Activated T-helper 17 cell treated with anti-CD3 and anti-CD28 coated beads, Interleukin-2, amount 50 U/mL, for 72 hours (primary cell): ENCODE measurements around the gene FRMD3. TPM values are rescaled to one million over a fixed set of nuclear protein-coding genes. Genes with fewer than 3 reads are reported as not detected.

Source experiments
- ATAC-seq: fragments of 150-1000 bp; cut with Tn5 transposase; replicated peaks from 2 replicates; pipeline ENCODE4 v1.10.0; 2021; ENCODE audit warnings: mild to moderate bottlenecking, moderate library complexity
- H3K27ac Mint-ChIP-seq: one replicate; pipeline ENCODE4 v1.8.0; 2022; ENCODE audit warnings: mixed read lengths
- H3K27me3 Mint-ChIP-seq: one replicate; pipeline ENCODE4 v1.8.0; 2022; ENCODE audit warnings: mixed read lengths
- H3K36me3 Mint-ChIP-seq: one replicate; pipeline ENCODE4 v1.8.0; 2022; ENCODE audit warnings: low read depth, mild to moderate bottlenecking, mixed read lengths
- H3K4me1 Mint-ChIP-seq: one replicate; pipeline ENCODE4 v1.8.0; 2022; ENCODE audit warnings: mixed read lengths
- H3K4me3 Mint-ChIP-seq: one replicate; pipeline ENCODE4 v1.8.0; 2022; ENCODE audit warnings: mild to moderate bottlenecking, mixed read lengths
- H3K9me3 Mint-ChIP-seq: one replicate; pipeline ENCODE4 v1.8.0; 2022; ENCODE audit warnings: mixed read lengths
- total RNA-seq, 2 donors: library from RNA; stranded (reverse); gene quantifications; one replicate each; pipeline ENCODE4 v1.2.3, GENCODE V29; 2022

Gene FRMD3
- total RNA-seq, 2 donors from 2014 or later = 0.17 to 0.82 TPM

- Mint-ChIP-seq H3K4me1 (no peaks in the 10 kb centered on the region), H3K27me3 (no peaks in the 10 kb centered on the region), H3K36me3 (no peaks in the 10 kb centered on the region), H3K4me3 (no peak overlapping the region), H3K27ac (no peak overlapping the region), H3K9me3 (peaks cover 4% of the 10 kb centered on the region)
- ATAC-seq = no peak
These were observed 292.1 kb downstream of the FRMD3 start for GRCh38 chr9:83245979-83246659.

DNA sequence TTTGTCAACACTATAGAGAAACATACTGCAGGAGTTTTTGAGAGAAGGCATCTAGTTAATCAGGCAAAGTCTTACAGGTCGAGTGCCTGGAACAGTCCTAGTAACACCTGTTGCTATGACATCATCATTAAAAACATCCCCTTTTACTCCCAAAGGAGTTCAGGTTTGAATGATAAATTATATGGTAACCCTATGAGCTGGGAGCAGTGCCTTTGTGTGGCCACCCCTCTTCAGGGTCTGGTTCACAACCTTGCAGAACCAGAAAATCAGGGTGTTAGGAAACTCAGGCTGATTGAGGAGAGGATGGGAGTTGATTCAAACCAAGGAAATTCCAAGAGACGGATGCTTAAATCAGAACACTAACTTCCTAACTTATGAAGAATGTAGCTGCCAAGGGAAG lies 296.1 kb downstream of the FRMD3 start:
- ATAC-seq = no peak
- no peaks in the 10 kb centered on the region for H3K27me3 Mint-ChIP-seq
- no peaks in the 10 kb centered on the region for H3K4me1 Mint-ChIP-seq
- no peak overlapping the region for H3K4me3 Mint-ChIP-seq
- H3K9me3 Mint-ChIP-seq = peaks cover 4% of the 10 kb centered on the region
- H3K27ac Mint-ChIP-seq = no peak overlapping the region
- H3K36me3 Mint-ChIP-seq = no peaks in the 10 kb centered on the region

GRCh38 chr9:83240671-83241070 lies 297.5 kb downstream of the FRMD3 start:
- H3K4me3 Mint-ChIP-seq = no peak overlapping the region
- H3K36me3 Mint-ChIP-seq = no peaks in the 10 kb centered on the region
- ATAC-seq = no peak
- H3K27me3 Mint-ChIP-seq = no peaks in the 10 kb centered on the region
- H3K4me1 Mint-ChIP-seq = no peaks in the 10 kb centered on the region
- peaks cover 4% of the 10 kb centered on the region for H3K9me3 Mint-ChIP-seq
- H3K27ac Mint-ChIP-seq = no peak overlapping the region

- Mint-ChIP-seq H3K4me1 (no peaks in the 10 kb centered on the region), H3K27ac (no peak overlapping the region), H3K36me3 (no peaks in the 10 kb centered on the region), H3K4me3 (no peak overlapping the region), H3K9me3 (peaks cover 4% of the 10 kb centered on the region), H3K27me3 (no peaks in the 10 kb centered on the region)
- ATAC-seq = no peak
These were observed 298.5 kb downstream of the FRMD3 start for GRCh38 chr9:83239747-83240146.

GRCh38 chr9:83238871-83239640 lies 299.1 kb downstream of the FRMD3 start:
- H3K4me3 Mint-ChIP-seq = no peak overlapping the region
- no peak for ATAC-seq
- H3K9me3 Mint-ChIP-seq = peaks cover 4% of the 10 kb centered on the region
- H3K4me1 Mint-ChIP-seq = no peaks in the 10 kb centered on the region
- no peaks in the 10 kb centered on the region for H3K36me3 Mint-ChIP-seq
- H3K27me3 Mint-ChIP-seq = peaks cover 3% of the 10 kb centered on the region
- no peak overlapping the region for H3K27ac Mint-ChIP-seq

DNA sequence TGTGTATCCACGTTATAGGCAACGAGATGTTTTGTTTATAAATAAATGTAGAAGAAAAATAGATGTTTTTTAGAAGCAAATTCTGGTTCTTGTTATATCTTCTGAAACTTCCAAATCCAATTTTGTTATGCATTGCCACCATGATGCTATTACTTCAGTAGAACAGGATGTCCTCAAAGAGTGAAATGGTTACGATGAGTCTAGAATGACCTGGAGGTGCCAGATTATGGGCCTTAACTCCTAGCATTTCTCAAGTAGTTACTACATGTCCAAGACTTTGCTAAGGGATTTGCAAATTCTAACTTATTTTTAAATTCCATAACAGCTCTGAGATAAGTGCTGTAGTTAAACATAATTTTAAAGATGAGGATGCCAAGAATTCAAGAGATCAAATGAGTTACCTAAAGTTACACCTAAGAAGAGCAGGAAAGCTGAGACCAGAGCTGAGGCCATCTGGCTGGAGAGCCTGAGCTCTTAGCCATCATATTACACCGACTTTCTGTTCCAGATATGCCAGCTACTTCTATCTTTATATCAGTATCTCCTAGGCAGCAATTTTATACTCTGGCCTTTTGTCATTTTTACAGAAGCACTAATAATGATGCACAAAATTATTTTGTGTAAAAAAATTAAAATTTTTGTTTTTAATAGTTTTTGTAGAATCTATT lies 302.0 kb downstream of the FRMD3 start:
- H3K4me3 Mint-ChIP-seq = no peak overlapping the region
- H3K36me3 Mint-ChIP-seq = no peaks in the 10 kb centered on the region
- no peaks in the 10 kb centered on the region for H3K4me1 Mint-ChIP-seq
- H3K27me3 Mint-ChIP-seq = peaks cover 3% of the 10 kb centered on the region
- no peaks in the 10 kb centered on the region for H3K9me3 Mint-ChIP-seq
- no peak overlapping the region for H3K27ac Mint-ChIP-seq
- ATAC-seq = no peak

- Mint-ChIP-seq H3K36me3 (no peaks in the 10 kb centered on the region), H3K27me3 (peaks cover 3% of the 10 kb centered on the region), H3K4me3 (no peak overlapping the region), H3K9me3 (no peaks in the 10 kb centered on the region), H3K4me1 (no peaks in the 10 kb centered on the region), H3K27ac (no peak overlapping the region)
- ATAC-seq = no peak
These were observed 302.7 kb downstream of the FRMD3 start for GRCh38 chr9:83235526-83235925.

GRCh38 chr9:83234541-83234940 lies 303.7 kb downstream of the FRMD3 start:
- no peaks in the 10 kb centered on the region for H3K36me3 Mint-ChIP-seq
- H3K4me1 Mint-ChIP-seq = no peaks in the 10 kb centered on the region
- ATAC-seq = no peak
- H3K27me3 Mint-ChIP-seq = peaks cover 3% of the 10 kb centered on the region
- no peak overlapping the region for H3K27ac Mint-ChIP-seq
- no peak overlapping the region for H3K4me3 Mint-ChIP-seq
- H3K9me3 Mint-ChIP-seq = no peaks in the 10 kb centered on the region

DNA sequence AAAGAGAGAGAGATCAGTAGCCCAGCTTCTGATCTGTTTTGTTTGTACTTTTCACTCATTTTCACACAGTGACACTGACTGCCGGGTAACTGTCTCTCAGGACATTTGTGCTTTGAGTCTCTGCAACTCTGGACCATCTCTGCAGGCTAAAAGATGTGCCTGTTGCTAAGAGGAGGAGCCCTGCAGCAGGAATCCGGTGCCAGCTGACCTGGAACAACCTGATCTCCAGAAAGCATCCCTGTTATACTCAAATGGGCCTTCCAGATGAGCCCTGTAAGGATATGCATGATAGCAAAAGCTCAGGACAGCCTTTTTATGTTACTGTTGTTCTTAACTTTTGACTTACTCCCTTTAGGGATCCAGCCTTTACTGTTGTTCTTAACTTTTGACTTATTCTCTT lies 304.6 kb downstream of the FRMD3 start:
- Mint-ChIP-seq H3K36me3 (no peaks in the 10 kb centered on the region), H3K27ac (no peak overlapping the region)

GRCh38 chr9:83231039-83231438 lies 307.2 kb downstream of the FRMD3 start:
- Mint-ChIP-seq H3K9me3 (no peaks in the 10 kb centered on the region), H3K36me3 (no peaks in the 10 kb centered on the region), H3K27me3 (peaks cover 3% of the 10 kb centered on the region), H3K4me3 (no peak overlapping the region), H3K4me1 (no peaks in the 10 kb centered on the region), H3K27ac (no peak overlapping the region)
- ATAC-seq = no peak

More for the DNA sequence above, 304.6 kb downstream of the FRMD3 start:
- no peaks in the 10 kb centered on the region for H3K9me3 Mint-ChIP-seq
- H3K4me1 Mint-ChIP-seq = no peaks in the 10 kb centered on the region
- H3K27me3 Mint-ChIP-seq = peaks cover 3% of the 10 kb centered on the region
- H3K4me3 Mint-ChIP-seq = no peak overlapping the region
- no peak for ATAC-seq

DNA sequence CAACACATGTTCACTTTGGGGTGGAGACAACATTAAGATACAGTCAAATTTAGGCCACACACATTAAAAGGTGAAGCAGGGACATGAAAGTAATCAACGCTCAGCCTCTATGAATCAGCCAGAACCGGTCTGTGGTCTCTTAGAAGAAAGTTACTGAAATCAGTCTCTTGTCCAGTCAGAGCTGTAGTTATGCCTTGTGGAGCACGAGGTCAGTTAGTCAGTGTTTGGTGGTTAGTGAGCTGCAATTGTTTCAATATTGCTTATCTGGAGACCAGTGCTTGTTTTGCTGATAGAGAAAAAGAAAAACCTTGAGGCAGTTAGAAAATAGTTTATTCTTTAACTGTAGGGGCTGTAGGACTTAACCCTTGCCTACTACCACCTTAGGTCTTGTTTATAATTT lies 317.5 kb downstream of the FRMD3 start:
- Mint-ChIP-seq H3K4me1 (peaks cover 4% of the 10 kb centered on the region), H3K9me3 (no peaks in the 10 kb centered on the region), H3K36me3 (no peaks in the 10 kb centered on the region), H3K4me3 (no peak overlapping the region), H3K27ac (no peak overlapping the region), H3K27me3 (peaks cover 31% of the 10 kb centered on the region)
- peak; percentile 94 for ATAC-seq

DNA sequence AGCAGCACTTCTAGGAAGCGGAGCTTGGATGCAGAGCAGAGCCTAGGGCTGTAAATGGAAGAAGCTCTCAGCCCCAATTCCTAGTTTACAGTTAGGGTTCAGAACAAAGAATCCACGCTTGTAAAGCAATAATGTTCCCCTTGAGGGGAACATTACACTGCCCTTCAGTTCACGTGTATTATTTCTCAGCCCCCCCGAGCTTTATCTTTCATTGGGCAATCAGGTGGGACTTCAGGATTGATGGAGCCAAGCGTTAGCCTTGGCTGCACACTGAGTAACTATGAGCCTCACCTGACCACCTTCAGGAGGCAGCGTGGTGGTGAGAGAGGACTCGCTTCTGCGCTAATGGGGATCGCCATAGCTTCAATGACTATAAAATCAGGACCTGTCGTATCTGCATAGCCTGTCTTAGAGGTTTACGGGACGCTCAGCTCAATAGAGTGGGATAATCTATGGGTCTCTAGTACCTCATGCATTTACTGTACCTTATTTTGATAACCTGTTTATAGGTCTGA lies 318.2 kb downstream of the FRMD3 start:
- Mint-ChIP-seq H3K27me3 (peaks cover 34% of the 10 kb centered on the region), H3K4me1 (peaks cover 4% of the 10 kb centered on the region), H3K27ac (no peak overlapping the region), H3K4me3 (peak overlapping the region; percentile 58), H3K36me3 (no peaks in the 10 kb centered on the region), H3K9me3 (no peaks in the 10 kb centered on the region)
- no peak for ATAC-seq

DNA sequence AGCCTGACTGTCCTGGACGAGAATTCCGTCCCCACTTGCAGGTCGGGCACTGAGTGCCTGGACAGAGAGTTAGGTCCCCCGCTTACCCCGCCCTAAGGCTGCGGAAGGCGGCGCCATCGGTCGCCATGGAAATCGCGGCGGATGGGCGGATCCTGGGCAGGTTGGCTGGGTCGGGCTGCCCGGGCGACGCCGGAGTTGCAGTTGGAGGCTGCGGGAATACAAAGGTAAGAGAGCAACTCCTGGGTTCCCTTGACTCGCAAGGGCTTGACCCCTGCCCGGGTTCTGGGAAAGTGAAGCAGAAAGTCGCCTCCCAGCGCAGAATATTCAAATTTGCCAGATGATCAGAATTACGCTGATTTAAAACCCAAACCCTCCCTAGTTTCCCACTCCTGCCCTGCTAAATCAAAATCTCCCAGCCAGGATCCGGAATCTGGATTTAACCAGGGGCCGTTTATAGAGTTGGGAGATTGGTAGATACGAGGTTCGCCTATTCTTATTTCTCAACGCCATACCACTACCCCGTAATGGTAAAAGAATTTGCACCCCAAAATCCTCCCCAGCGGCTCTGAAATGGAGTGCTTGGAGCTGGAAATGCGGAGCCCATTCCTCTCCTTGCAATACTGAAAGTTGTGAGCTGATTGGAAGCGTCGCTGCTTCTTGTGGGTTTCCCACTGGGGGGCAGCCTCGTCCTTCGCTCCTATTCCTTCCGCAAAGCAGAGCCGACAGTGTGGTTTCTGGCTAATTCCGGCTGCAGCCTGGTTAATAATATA lies 318.9 kb downstream of the FRMD3 start:
- Mint-ChIP-seq H3K4me1 (peaks cover 4% of the 10 kb centered on the region), H3K27me3 (peaks cover 39% of the 10 kb centered on the region), H3K36me3 (no peaks in the 10 kb centered on the region), H3K27ac (no peak overlapping the region), H3K9me3 (peaks cover 3% of the 10 kb centered on the region), H3K4me3 (peak overlapping the region; percentile 58)
- no peak for ATAC-seq

DNA sequence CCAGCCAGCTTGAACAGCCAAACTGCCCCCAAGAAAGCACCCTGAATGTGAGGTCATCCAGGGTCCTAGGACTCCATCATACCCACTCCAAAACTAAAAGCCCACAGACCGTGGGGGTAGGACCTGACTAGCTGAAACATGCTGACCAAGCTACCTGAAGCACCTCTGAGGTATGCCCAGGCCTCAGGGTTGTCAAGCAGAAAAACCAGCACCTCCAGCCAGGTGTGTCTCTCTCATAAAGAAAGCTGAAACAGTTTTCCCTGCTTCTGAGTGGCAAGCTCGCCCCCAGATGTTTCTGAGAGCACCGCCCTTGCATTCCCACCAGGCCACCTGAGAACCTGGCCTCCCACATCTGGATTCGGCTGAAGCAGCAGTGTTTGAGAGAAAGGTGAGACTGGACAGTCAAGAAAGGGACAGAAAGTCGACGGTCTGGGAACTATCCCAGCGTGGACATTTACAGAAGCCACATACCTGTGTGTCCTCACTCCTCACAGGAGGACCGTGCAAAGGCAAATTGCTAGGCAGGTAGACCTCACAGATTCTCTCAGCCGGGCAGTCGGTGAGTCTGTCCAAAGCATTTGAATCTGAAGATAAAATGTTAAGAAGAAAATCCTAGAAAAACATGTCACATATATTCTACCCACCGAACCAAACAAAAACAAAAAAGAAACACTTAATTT lies 319.6 kb downstream of the FRMD3 start:
- Mint-ChIP-seq H3K4me3 (no peak overlapping the region), H3K9me3 (peaks cover 3% of the 10 kb centered on the region), H3K36me3 (no peaks in the 10 kb centered on the region), H3K4me1 (peaks cover 4% of the 10 kb centered on the region), H3K27ac (no peak overlapping the region), H3K27me3 (peaks cover 39% of the 10 kb centered on the region)
- ATAC-seq = no peak
